ENCODE data around the gene CLINT1.

GRCh38 chr5:157761690-157762621 is 97.0 kb downstream of the CLINT1 start:
- TF ChIP-seq MXI1 (IDR thresholded peaks at IDR 0.05; ENCODE audit: borderline replicate concordance, low read depth, low read length) (no peak), POLR2A (IDR thresholded peaks at IDR 0.05; ENCODE audit: low read depth, low read length) (no peak), USF2 (IDR thresholded peaks at IDR 0.05; ENCODE audit: low read depth, low read length) (no peak)

Data from IMR-90 (cell line).